ENCODE measurements around the gene GRK5. TPM values are rescaled to one million over a fixed set of nuclear protein-coding genes. Genes with fewer than 3 reads are reported as not detected.

The GRK5 gene
- total RNA-seq, 4 donors from 2014 or later = 9.2 to 27.3 (median 15.0) TPM

- Histone ChIP-seq H3K9me3 (no peaks in the 10 kb centered on the region), H3K27me3 (no peaks in the 10 kb centered on the region), H3K27ac (peak within 1 kb of the TSS; percentile 73 to 93 (median 83)), H3K36me3 (peaks cover 22 to 26% of the 10 kb centered on the region in 2 donors), H3K4me3 (replicated peaks in 1 of 3) (peak within 1 kb of the TSS; percentile 37 to 77 (median 69)), H3K4me1 (peaks cover 11 to 17% of the 10 kb centered on the region in 2 donors)
- DNase-seq = peak; percentile 76 to 80
- TF ChIP-seq POLR2A (IDR thresholded peaks at IDR 0.05) = peak in 1 of 2 donors; percentile 81
- peak in 1 of 6 experiments; percentile 27 for TF ChIP-seq CTCF (IDR thresholded peaks at IDR 0.05)
- WGBS, 2 donors = 1 to 3% methylated on average over 20 to 39 of the region's 90 CpGs
- intact Hi-C loops (cut with DNase I) = no loop called here
Observed at GRCh38 chr10:119165171-119166117, 41.9 kb upstream of the GRK5 start, which contains the start of gene SFXN4. TSS of gene SFXN4 (minus strand) at chr10:119165714. CDS start at chr10:119165647, 67 bp downstream.

GRCh38 chr10:119166118-119166500 lies 41.3 kb upstream of the GRK5 start:
- Histone ChIP-seq H3K9me3 (no peaks in the 10 kb centered on the region), H3K36me3 (peaks cover 22 to 31% of the 10 kb centered on the region in 2 donors), H3K4me3 (replicated peaks in 1 of 3) (peak overlapping the region in 1 of 3 donors; percentile 69), H3K27me3 (no peaks in the 10 kb centered on the region), H3K4me1 (peaks cover 11 to 17% of the 10 kb centered on the region in 2 donors), H3K27ac (peak overlapping the region; percentile 73 to 93 (median 74))
- intact Hi-C loops (cut with DNase I) = no loop called here
- TF ChIP-seq POLR2A (IDR thresholded peaks at IDR 0.05) (no peak), CTCF (IDR thresholded peaks at IDR 0.05) (no peak)
- no peak for DNase-seq
- 66 to 71% methylated on average over 7 of the region's 7 CpGs for WGBS, 2 donors

- WGBS, 2 donors = 77 to 79% methylated on average over 8 of the region's 8 CpGs
- intact Hi-C loops (cut with DNase I) = no loop called here
- DNase-seq = no peak
- Histone ChIP-seq H3K9me3 (no peaks in the 10 kb centered on the region), H3K36me3 (peaks cover 27 to 35% of the 10 kb centered on the region in 2 donors), H3K4me1 (peaks cover 11 to 17% of the 10 kb centered on the region in 2 donors), H3K27ac (peak overlapping the region in 1 of 3 donors; percentile 73), H3K27me3 (no peaks in the 10 kb centered on the region), H3K4me3 (replicated peaks in 1 of 3) (no peak overlapping the region)
- no peak for TF ChIP-seq POLR2A (IDR thresholded peaks at IDR 0.05)
- no peak for TF ChIP-seq CTCF (IDR thresholded peaks at IDR 0.05)
Observed at GRCh38 chr10:119166564-119166963, 40.8 kb upstream of the GRK5 start.

- intact Hi-C loops (cut with DNase I) = no loop called here
- Histone ChIP-seq H3K9me3 (no peaks in the 10 kb centered on the region), H3K36me3 (peaks cover 31 to 40% of the 10 kb centered on the region in 2 donors), H3K4me3 (replicated peaks in 1 of 3) (no peak overlapping the region), H3K27ac (no peak overlapping the region), H3K4me1 (peaks cover 11 to 17% of the 10 kb centered on the region in 2 donors), H3K27me3 (no peaks in the 10 kb centered on the region)
- DNase-seq = no peak
- TF ChIP-seq POLR2A (IDR thresholded peaks at IDR 0.05) (no peak), CTCF (IDR thresholded peaks at IDR 0.05) (no peak)
- WGBS, 2 donors = 82 to 83% methylated on average over 8 of the region's 8 CpGs
Observed at GRCh38 chr10:119167041-119167440, 40.3 kb upstream of the GRK5 start.

- DNase-seq = no peak
- Histone ChIP-seq H3K27ac (no peak overlapping the region), H3K4me1 (peaks cover 9 to 12% of the 10 kb centered on the region in 2 donors), H3K36me3 (peaks cover 33 to 44% of the 10 kb centered on the region in 2 donors), H3K9me3 (no peaks in the 10 kb centered on the region), H3K4me3 (replicated peaks in 1 of 3) (no peak overlapping the region), H3K27me3 (no peaks in the 10 kb centered on the region)
- TF ChIP-seq CTCF (IDR thresholded peaks at IDR 0.05) = no peak
- TF ChIP-seq POLR2A (IDR thresholded peaks at IDR 0.05) = no peak
- intact Hi-C loops (cut with DNase I) = no loop called here
- WGBS, 2 donors = 72 to 79% methylated on average over 2 of the region's 2 CpGs
Observed at GRCh38 chr10:119174109-119174508, 33.3 kb upstream of the GRK5 start.

Measured in thyroid gland (tissue), 4 donors.